HS-27A (cell line): ENCODE results near the gene KIAA0040.

Experiments used
- DNase-seq: peaks from one replicate; pipeline ENCODE4 v3.0.0-alpha.2; 2012; ENCODE audit warnings: low read depth, missing footprints

Gene KIAA0040

DNA sequence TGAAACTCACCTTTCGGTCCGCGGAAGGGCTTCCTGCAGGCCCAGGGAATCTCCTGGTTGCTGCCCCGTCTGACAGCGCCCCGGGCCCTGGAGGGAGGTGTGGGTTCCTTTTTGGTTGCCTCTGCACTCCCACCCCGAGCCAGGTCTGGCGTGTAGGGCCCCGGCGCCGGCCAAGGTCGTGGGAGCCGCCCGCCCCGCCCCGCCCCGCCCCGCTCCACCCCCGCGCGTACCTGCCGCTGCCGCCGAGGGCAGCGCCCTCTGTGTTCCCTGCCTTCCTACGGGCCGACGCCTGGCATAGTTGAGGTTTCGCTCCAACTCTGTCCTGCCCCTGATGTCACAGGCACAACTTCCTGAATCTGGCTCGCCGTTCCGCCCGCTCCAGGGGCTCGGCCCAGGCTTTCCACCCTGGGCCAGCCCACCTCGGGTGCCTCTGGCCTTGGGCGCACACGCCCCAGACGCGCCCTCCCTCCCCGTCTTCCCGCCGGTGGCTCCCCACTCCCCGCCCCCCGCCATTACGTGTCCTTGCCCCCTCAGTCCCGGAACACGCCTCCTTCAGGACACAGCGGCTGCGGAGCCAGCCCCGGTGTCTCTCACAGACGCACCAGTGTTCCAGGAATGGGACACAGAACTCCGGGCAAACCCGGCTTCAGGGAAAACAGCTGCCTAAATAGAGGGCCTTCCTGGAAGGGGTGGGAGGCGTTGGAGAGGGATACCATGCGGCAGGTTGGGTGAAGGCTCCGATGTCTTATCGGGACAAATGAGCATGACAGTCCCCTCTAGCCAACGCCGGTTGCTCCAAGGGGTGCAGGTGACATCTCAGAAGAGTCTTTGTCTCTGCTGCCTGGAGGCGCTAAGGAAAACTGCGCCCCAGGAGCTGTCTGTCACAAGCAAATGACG lies at the start of gene KIAA0040:
TSS of gene KIAA0040 (minus strand) at position 147 of the 897 bp plus-strand sequence. CDS start 31,763 bp downstream, outside the sequence.
- DNase-seq, result no peak

DNA sequence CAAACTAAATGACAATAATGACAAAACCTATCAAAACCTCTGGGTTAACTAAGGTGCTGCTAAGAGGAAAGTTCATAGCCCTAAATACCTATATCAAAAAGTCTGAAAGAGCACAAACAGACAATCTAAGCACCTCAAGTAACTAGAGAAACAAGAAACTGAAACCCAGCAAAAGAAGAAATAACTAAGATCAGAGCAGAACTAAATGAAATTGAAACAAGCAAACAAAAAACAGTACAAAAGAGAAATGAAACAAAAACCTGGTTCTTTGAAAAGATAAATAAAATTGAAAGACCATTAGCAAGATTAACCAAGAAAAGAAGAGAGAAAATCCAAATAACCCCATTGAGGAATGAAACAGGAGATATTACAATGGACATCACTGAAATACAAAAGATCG lies 44.8 kb upstream of the KIAA0040 start:
- DNase-seq, result no peak

DNA sequence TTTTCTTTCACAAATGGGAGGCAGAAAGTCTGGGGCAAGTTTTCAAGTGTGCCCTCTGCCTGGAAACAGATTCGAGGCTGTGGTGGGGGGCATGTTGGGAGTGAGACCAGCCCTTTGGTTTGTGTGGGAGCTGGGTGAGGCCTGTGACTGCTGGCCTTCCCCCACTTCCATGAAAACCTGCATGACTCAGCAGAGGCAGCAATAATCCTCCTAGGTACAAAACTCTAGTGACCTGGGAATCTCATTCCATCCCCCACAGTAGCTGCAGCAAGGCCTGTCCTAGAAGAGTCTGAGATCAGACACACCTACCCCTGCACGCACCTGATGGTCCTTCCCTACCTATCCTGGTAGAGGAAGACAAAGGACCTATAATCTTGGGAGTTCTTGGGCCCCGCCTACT lies 42.1 kb upstream of the KIAA0040 start:
- DNase-seq, result no peak

DNA sequence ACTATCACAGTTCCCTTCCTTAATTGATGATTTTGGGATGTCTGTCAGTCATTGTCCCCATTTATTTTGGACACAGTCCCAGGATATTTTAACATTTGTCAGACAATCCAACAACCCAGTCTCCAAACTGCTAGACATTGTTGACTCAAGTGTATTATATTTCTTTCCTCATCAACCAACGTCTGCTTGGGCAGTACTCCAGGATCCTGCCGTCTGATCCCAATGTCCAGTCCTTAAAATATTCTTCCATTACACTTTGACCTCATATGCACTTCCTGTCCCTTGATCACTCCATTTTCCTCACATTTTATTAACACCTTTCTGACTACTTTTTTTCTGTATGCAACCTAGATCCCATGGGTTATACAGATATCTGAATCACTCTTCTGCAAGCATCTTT lies 39.8 kb upstream of the KIAA0040 start:
- no peak for DNase-seq

DNA sequence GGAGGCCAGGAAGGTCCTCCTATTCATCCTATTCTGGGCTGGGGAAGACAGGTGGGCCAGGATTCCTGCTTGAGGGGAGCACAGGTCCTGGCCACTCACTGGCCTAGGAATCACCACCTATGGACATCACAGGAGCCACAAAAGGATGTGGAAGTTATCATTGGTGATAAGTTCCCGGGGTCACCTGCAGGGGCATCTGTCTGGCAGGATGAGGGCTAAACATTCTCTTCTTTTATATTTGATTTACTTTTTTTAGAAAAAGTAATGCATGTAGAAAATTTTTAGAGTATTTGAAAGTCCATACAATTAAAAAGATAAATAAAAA lies 33.2 kb upstream of the KIAA0040 start:
- DNase-seq, result no peak

DNA sequence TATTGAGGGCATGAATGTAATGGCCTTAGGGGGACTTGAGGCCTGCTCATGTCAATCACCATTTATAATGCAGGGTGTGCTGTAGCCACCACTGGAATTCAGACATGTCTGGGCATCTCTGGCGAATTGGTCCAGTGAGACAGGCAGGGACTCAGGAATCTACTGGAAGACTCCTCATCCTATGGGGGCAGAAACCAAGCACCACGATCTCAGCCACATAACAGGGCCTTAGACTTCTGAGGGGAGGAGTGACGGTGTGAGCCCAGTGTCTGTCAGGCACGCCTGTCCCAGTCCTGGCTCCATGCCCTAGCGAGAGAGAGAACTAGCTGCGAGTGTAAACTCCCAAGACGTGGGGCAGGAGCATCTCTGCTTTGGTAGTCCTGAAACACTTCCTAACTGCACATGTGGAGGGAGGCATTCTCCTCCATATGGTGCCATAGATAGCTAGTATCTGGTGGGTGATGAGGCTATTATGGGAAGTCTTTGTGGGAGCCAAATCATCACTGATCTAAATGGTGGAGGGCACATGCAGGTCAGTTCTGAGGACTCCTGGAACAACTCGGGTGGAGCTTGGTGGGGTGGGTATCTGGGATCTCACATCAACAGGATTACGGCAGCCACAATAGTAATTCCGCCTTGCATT lies 29.8 kb upstream of the KIAA0040 start:
- DNase-seq, result no peak

DNA sequence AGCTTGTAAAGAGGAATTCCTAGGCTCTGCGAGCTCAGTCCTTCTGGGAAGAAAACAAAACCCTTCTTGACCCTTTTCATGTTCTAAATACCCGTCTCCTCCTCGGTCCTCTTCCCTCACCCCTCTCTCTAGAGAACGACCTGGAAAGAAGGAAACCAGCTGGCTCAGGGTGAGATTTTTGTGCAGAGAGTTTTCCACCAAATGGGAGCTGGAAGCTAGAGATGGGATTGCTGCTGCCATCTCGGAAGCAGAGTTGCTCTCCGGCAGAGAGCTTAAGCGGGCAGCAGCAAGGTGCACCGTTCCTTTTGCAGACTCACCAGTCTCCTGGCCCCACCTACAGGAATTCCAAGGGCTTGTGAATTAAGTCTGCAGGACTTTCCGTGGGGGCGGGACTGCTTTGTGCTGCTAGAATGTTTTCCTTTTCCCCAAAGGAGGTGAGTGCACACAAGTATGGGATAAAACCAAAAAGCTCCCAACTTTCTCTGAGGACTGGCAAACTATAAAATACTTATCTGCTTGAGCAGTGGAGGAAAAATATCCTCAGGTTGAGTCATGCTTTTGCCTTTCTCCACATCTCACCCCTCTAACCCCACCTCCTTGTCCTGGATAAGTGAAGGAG lies 29.1 kb upstream of the KIAA0040 start:
- no peak for DNase-seq

DNA sequence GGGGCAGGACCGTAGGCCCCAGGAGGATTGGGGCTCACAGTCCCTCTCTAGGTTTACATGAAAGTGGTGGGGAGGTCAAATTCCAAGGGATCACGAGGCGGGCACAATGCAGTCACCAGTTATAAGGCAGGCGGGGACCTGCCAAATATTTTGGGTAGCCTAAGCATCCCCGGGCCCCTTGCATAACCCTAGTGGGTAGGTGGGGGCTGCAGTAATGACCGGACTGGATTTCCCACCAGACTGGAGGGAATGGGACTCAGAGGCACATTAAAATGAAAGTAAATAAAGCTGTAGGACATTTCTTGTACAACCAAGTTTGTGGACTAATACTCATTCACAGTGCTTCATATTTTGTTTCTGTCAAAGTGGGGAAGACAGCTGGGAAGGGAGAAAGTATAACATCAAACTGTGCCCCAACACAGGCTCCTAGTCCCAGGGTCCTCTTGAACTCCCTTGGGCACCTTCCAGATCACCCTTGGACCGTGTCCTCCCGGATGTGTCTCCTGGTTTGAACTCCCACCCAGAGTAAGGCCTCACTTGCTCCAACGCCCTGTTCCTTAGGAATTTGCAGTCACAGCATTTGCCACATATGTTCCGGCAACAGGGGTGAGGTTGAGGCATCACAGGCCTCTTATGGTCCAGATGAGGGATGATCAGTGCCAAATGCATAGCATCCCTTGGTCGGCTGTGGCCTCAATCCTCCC lies 28.4 kb upstream of the KIAA0040 start:
- DNase-seq, result no peak

DNA sequence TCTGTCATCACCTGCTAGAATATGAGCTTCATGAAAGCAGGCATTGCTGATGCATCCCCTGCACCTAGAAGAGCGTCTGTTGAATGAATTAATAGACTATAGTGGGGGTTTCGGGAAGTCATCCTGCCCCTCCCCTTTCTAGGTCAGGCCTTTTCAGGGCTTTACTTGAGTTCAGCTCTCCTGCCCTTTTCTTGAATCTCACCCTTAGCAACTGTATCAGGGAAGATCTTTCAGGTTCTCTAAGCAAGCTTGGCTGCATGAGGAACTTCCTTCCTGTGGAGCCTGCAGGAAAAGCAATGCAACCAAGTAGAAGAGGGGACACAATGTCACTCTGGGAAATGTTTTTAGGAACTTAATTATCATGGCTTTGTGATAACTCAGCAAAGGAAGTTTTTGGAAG lies 27.2 kb upstream of the KIAA0040 start:
- DNase-seq, result no peak

DNA sequence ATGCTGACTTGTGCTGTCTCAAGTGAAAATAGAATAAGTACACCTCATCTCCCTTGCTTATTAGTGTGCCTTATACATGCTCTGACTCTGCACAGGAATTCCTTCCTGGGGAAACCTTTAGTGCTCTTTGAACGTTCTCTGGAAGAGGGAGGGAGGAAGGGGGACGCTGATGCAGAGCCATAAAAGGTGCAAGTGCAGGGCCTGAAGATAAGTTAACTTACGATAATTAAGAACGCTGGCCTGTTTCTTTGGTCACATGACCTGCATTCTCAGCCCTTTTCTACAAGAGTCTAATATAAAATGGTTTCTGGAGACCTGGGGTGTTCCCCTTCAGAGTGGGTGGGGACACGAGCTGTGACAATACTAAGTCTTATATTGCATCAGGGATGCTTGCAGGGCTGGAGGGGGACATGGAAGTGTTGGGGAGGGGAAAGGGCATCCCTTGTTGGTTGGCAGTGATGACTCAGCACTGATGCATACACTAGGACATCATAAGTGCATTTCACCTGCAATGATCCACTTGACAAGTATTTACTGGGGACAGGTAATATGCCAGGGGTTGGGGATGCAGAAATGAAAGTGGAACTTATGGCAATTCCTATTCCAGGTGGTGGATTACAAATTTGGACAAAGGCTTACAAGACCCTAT lies 26.3 kb upstream of the KIAA0040 start:
- no peak for DNase-seq

DNA sequence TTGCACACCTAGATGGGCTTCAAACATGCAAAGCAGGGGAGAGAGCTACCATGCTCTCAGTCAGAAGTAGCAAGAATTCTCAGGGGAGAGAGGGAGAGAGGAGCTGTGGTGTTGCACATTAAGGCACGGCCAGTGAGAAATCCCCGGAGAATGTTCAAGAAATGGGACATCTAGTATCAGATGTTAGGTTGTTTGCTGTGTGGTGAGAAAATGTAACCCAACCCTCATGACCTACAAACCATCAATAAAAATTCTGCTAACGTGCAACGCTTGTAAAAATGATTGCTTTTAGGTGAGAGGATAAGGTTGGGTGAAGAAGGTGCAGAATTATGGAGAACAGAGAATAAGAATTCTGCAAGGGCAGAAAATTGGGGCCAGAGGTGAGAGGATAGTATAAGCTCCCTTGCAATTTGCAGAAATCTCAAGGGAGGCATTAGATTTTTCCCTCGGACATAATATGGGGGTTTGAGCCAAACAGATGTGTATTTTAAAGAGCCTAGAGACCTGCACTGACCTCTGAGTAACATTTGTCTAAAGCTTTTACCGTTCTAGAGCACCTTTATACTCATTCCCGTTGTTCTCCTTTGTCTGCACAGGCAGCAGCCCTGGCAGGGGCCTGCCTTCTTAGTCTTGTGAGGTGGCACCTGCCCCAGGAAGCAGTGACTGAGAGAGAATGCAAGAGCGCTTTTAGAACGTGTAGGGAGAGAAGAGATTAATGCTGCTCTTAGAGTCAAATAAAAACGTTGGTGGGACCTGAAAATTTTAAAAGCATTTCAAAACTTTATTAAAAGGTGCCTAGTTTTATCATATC lies 25.4 kb upstream of the KIAA0040 start:
- no peak for DNase-seq

DNA sequence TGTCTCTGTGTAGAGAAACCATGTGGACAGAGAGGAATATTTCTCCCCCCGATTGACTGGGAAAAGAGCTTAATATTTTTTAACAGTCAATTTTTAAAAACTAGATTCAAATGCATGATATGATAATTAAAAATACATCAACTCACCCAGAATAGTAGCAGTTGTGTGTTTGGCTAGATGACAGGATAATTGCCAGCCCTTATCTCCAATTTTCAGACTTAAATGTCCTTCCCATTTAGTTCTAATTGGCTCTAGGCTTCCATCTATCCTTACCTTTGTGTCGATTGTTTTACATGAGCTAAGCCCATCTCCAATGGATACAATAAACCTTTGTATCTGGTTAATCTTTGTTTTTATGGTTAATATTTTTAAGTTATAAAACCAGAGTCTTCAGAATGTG lies 23.9 kb upstream of the KIAA0040 start:
- no peak for DNase-seq

DNA sequence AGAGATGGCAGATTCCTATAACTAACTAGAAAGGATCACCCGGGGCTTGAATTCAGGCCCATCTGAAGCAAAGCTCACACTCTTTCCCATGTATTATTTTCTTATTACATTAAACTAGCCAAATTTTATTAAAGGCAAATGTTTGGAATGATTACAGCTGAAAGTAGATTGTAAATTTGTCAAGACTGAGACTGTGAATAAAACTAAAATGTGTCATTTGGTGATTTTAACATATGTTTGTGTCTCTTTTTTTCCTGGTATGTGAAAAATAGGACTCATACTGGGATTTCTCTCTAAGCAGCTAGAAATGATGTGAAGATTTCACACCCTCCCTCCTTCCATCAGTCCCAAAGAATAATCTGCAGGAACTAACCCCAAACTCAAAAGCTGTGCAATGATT lies 19.1 kb upstream of the KIAA0040 start:
- no peak for DNase-seq

DNA sequence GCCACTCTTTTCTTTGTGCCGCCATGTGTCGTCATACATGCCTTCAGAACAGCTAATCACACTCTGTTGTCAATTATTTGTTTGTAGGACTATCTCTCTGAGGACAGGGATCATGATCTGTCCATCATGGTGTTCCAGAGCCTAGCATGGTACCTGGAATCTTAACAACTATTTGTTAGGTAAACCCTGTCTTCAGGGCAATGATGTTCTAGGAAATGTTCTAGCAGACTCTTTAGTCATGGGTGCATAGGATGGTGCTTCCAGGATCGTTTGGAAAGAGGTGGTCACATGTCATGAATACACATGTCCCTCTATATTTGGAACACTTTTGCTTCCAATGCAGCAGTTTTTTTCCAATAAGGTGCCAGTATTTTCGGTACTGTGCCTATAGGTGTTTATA lies 18.2 kb upstream of the KIAA0040 start:
- no peak for DNase-seq

DNA sequence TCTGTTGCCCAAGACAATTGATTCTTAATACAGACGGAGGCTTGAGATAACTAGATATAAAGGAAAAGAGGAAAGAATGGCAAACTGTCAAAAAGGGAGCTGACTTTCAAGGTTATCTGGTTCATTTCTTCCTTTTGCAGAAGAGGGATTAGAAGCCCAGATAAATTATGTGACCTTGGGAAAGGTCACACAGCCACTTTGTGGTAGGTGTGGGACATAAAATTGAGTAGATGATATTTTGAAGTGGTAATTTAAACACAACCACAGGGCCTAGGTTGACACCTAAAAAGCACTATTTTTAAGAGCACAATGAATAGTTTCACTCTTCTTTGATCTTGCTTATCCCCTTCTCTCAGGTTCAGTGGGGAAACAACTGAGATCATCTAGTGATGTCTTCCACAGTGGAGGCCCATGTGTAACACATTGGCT lies 16.9 kb upstream of the KIAA0040 start:
- DNase-seq, result no peak

DNA sequence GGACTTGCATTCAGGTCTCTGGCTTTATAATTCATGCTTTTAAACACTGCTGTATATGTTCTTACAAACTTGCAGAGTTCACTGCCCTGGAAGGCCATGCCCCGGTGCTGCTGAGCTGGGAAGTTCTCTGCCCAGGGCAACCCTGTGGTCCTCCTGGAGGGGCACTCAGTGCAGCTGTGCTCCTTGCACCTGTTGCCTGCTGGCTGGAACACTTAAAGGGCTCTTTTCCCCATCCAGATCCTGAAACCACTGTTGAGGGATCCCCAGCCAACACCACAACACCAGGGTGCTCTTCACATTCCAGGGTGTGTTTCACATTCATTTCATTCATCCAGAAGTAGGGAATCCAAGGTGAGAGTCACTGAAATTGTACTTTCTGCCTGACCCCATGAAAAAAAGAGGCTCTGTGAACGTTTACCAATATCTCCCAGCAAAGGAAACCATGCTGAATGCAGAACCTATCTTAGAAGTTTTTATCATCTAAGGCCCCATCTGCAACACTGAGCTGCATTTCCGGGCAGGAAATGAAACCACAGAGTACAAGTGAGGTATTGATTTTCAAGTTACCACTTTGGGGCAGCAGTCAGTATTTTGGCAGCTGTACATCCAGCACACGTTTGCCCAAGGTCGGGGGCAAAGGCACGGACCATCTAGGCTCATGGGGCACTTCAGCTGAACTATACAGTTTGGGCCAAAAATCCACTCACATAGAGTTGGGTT lies 16.4 kb upstream of the KIAA0040 start:
- DNase-seq, result no peak

DNA sequence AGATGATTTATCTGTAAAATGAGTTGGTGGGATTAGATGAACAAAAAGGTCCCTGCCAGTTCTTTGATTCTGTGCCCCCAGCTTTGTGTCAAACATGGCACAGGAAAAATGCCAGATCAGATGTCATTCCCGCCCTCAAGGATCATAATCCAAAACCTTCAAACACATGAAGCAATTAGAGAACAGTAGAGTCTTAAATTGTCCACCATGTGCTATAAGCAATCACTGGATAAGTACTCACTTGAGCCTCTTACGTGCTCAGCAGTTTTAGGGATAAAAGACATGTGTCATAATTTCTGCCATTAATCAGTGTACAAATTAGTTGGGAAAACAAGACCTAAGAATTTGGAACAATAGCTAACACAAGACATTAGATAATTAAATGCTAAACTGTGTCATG lies 15.4 kb upstream of the KIAA0040 start:
- DNase-seq, result no peak

DNA sequence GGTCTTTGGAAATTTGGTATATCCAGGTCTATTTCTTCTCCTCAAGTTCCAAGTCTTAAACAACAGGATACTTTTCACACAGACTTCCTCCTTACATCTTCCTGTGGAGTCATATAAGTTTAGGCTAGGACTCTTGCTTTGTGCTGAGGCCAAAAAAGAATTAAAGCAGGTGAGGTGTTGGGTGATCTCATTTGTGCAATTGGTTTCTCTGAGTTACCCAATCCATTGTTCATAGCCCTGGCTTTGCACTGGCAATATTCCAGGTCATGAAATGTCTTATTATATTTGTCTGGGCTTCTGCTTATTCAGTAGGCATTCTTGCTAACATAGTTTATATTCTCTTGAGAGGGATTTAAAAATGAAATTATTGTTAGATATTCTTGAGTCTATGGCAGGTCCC lies 14.1 kb upstream of the KIAA0040 start:
- no peak for DNase-seq

DNA sequence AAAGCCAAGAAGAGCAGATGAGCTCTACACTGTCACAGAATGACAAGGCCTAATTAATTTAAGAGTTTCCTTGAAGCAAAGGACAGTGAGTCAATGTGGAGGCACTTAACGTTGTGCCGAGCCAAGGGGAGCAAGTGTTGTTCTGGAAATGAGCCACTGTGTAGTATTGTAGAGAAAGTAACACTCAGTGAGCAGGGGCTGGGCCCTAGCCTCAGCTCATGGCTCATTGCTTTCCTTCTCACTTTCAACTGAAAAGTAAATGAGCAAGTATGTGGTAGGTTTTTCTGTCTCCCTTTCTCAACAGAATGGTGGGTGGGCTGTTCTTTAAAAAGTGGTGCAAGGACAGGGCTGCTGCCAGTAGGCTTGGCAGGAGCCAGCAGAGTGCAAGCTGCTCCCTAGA lies 11.8 kb upstream of the KIAA0040 start:
- DNase-seq, result no peak

DNA sequence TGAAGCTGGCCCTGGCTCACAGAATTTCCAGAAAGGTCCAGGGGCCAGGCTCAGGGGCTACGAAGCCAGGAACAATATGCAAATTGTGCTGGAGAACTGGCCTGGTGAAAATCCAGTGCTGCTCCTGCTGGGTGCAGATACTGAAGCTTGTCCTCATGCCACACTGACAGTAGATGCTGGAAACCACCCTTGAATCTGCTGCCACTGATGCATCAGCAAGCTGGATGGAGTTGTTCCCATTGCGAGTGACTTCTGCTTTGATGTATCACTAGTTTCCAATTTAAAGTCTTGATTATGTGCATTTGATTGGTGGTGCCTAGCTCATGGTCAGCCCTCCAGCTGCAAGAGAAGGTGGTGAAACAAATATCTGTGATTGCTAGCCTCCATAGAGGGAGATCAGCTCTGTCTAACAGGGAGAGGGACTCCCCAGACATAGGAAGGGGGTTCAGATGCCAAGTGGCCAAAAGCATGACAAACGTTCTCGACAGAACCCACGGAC lies 11.0 kb upstream of the KIAA0040 start:
- DNase-seq, result no peak
